GM15510 (cell line): ENCODE data around the gene ST7.

Experiments
- POLR2A ChIP-seq: IDR thresholded peaks from 3 replicates; pipeline ENCODE4 v1.6.1; 2011; ENCODE audit warnings: borderline replicate concordance; ENCODE audit not compliant: insufficient read length; ENCODE audit errors: extremely low read depth

ST7 gene

GRCh38 chr7:117190746-117191435 lies 237.6 kb downstream of the ST7 start:
- no peak for TF ChIP-seq POLR2A

GRCh38 chr7:117192108-117192507 lies 238.8 kb downstream of the ST7 start:
- TF ChIP-seq POLR2A, result no peak

DNA sequence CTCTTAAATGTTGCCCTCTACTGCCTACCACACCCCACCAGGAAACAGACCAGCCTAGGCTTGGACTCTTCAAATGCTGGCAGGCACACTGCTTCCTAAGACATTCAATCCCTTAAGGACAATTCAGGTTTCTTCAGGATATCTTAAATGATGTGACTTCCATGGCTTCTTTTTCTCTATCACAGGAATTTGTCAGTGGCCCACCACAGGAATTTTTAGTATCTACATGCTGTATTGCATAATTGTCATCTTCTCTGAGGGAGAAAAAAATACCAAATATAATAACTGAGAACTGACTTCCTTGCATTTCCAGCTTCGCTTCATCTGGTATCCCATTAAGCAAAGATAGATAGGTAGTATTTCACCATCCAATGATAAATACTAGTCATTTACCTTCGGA lies 240.3 kb downstream of the ST7 start:
- TF ChIP-seq POLR2A, result no peak

DNA sequence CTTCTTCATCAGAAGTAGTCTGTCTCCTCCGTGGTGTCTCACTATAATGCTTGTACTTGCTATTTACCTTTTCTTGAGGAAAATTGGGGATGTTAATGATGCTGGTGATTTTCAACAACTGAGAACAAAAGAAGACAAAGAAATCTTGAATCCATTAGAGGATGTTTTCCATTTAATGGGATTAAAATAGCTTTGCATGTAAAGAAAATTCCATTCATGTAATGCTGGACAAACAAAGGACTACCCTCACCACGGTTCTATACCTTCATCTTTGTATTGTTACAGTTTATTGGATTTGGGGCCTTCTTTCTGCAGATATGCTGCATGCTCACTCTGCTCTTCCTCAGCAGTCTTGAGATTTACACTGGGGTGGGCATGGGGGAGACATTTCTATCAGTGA lies 241.1 kb downstream of the ST7 start:
- TF ChIP-seq POLR2A, result no peak

DNA sequence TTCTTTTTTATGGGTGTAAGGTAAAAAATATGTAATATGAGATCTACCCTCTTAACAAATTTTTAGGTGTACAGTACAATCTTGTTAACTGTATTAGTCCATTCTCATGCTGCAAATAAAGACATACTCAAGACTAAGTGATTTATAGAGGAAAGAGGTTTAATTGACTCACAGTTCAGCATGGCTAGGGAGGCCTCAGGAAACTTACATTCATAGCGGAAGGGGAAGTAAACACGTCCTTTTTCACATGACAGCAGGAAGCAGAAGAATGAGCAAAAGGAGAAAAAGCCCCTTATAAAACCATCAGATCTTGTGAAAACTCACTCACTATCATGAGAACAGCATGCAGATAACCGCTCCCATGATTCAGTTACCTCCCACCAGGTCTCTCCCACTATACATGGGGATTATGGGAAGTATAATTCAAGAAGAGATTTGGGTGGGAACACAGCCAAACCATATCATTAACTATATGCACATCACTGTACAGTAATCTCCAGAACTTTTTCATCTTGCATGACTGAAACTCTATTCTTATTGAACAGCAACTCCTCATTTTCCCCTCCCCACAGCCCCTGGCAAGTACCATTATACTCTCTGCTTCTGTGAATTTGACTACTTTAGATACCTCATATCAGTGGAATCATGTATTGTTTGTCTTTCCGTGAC lies 242.2 kb downstream of the ST7 start:
- no peak for TF ChIP-seq POLR2A

- TF ChIP-seq POLR2A, result no peak
Measured at GRCh38 chr7:117200132-117200531, 246.8 kb downstream of the ST7 start.

DNA sequence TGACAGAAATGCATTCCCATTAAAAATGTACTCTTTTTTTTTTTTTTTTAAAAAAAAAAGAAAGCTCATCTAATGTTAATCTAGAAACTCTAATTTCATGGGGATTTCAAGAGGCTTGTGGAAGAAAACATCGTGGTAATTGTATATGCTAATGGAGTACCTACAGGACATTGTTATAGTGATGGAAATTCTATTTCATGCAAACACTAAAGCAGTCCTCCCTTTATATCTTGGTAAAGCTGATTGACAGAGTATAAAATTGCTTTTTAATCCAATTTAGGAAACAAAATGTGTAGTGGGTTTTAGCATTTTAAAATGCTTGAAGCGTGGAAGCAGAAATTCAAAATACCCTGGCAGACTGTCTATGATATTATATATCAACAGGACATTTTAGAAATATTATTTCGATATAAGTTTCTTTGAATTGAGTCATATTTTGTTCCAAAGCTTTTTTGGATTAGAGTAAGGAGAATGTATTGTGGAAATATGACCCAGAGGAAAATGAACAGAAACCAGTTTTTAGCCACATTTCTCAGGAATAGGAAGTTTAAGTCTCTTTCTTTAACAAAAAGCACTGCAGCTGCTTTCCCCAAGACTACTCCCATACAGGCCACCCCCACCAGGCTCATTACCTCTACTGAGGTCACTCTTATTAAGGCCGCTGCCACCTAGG lies 247.6 kb downstream of the ST7 start:
- no peak for TF ChIP-seq POLR2A

DNA sequence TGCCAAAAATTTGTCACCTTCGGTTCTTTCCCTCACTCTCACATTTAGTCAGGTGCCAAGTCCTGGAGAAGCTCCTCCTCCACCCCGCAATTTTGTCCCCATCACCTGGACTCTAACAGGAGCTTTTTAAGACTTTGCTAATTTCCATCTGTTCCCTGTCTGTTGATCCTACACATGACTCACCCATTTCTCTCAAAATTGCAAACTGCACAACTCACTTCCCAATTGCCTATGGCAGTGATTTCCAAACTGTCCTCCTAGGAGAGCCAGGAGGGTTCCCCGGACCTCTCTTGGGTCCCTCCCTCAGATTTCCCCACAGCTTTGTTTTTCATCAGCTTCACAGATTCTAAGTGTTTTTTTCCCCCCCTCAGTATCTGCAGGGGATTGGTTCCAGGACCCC lies 249.2 kb downstream of the ST7 start:
- TF ChIP-seq POLR2A, result no peak

DNA sequence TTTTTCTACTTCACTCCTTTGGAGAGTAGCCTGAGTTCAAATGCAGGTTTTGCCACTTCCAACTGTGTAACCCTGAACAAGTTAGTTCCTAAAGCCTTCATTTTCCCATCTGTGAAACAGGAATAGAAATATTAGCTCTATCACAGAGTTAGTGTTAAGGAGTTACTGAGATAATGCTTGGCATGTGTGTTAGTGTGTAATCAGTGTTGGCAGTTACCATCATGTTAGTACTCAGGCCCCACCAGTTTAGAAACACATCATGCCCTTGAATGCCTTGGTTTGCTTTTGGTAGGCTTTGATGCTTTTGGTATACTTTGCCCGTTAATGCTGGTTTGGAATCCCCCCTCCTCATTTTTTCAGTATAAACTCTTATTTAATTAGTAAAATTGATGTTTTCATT lies 249.9 kb downstream of the ST7 start:
- TF ChIP-seq POLR2A, result no peak

GRCh38 chr7:117205873-117206272 lies 252.6 kb downstream of the ST7 start:
- TF ChIP-seq POLR2A, result no peak

DNA sequence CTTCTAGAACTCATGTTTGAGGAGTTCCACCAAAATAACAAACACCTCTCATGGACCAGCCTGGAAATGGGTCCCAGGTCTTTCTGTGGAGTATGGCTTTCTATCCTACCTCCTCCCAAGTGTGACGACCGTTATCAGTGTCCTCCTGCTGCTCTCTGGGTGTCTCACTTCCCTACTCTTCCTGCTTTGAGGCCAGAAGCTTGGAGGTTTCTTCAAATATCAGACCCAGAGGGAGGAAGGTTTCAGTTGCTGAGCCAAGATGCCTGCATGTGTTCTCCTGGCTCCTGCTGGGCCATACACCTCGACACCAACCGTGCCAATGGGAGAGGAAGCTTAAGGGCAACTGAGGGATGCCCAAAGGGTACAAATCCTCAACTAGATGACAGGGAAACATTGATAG lies 255.0 kb downstream of the ST7 start:
- no peak for TF ChIP-seq POLR2A

DNA sequence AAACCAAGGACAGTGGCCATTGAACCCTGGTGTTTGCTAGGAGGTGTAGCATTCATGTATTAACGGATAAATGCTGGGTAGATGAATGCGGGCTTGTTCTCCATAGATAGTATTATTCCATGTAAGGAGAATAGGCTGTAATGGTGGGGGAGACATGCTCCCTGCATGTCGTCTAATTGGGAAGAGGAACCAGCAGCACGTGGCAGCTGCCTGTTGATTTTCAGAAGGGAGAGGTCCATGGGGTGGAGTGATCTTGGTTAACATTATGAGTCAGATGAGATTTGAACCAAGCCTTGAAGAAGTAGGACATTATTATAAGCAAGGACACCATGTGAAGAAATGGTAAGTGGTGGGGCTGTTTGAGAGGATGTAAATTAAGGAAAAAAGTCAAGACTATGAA lies 257.1 kb downstream of the ST7 start:
- TF ChIP-seq POLR2A, result no peak

GRCh38 chr7:117210908-117211307 lies 257.6 kb downstream of the ST7 start:
- no peak for TF ChIP-seq POLR2A

GRCh38 chr7:117211614-117212013 lies 258.3 kb downstream of the ST7 start:
- TF ChIP-seq POLR2A, result no peak

DNA sequence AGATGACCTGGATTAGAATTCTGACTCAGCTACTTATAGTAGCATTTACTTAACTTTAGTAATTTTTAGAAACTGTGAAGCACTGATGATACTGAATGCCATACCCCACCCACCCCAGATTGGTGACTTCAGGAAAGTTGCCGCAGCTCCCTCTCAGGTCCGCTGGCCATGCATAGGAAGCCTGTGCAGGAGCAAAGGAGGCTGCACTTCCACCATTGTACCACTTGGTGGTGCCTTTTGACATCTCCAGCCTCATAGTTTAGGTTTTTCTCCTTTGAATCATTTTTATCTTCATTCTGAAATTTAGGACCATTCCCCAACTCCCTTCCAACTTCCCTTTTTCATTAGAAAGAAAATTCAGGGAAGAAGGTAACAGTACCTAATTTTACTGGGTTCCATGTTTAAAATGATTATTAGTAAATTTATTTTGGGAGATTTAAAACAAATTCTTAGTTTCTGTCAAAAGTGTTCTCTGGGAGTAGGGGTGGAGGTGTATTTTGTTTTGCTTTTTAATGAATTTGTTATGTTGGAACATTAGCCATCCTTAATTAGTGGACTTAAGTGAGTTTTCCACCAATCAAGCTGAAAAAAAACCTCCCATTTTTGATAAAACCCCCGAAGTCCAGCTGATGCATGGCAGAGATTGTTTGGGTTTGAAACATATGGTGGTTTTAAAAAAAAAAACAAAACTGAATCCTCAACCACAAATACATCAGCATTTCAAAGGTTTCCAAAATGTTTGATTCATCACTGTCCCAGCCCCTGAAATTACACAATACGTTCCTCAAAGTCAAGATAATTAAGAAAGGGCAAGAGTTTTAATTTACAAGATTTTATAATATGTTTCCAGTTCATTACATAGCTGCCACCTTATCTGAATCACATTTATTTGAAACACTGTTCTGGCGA lies 259.9 kb downstream of the ST7 start:
- TF ChIP-seq POLR2A, result no peak

GRCh38 chr7:117216010-117216409 lies 262.7 kb downstream of the ST7 start:
- TF ChIP-seq POLR2A, result no peak
